ENCODE data around the gene JAM3.
"Not testable (repeated sequence)": the region's sequence is repeated elsewhere in the genome, so short reads cannot be mapped to it uniquely, and the experiment has no call there.

- TF ChIP-seq EZH2phosphoT487 (IDR thresholded peaks at IDR 0.05; ENCODE audit: insufficient read depth, low read depth); EZH2 (IDR thresholded peaks at IDR 0.05; ENCODE audit: insufficient read depth, poor library complexity, severe bottlenecking): not testable (repeated sequence)
Measured at GRCh38 chr11:134092006-134092405, 23.1 kb downstream of the JAM3 start.
